Measurements from ENCODE around the gene NUTF2. TPM values are rescaled to one million over a fixed set of nuclear protein-coding genes. Genes with fewer than 3 reads are reported as not detected.

Gene NUTF2
- total RNA-seq, result 214 and 283 TPM in 2 replicates

GRCh38 chr16:67846320-67847063, at the start of gene NUTF2:
TSS of gene NUTF2 (plus strand) at chr16:67846933. CDS start at chr16:67865131, 18,198 bp downstream.
- DNase-seq (ENCODE audit: low read depth in 2 of 2), result peak; percentile 83 to 91

GRCh38 chr16:67800338-67800926, 46.3 kb upstream of the NUTF2 start:
- no peak for DNase-seq (ENCODE audit: low read depth in 2 of 2)

- DNase-seq (ENCODE audit: low read depth in 2 of 2), result no peak
Observed at GRCh38 chr16:67801241-67801640, 45.5 kb upstream of the NUTF2 start.

- no peak for DNase-seq (ENCODE audit: low read depth in 2 of 2)
Observed at GRCh38 chr16:67801883-67802282, 44.9 kb upstream of the NUTF2 start.

GRCh38 chr16:67803894-67804293, 42.8 kb upstream of the NUTF2 start:
- DNase-seq (ENCODE audit: low read depth in 2 of 2), result no peak

- DNase-seq (ENCODE audit: low read depth in 2 of 2), result peak in 1 of 2 donors; percentile 58
Observed at GRCh38 chr16:67804853-67805542, 41.7 kb upstream of the NUTF2 start.

- DNase-seq (ENCODE audit: low read depth in 2 of 2), result no peak
Observed at GRCh38 chr16:67805718-67806427, 40.9 kb upstream of the NUTF2 start.

- peak; percentile 99 for DNase-seq (ENCODE audit: low read depth in 2 of 2)
Observed at GRCh38 chr16:67806428-67807147, 40.1 kb upstream of the NUTF2 start, which contains the start of the genes RANBP10 and TSNAXIP1. TSS of gene RANBP10 (minus strand) at chr16:67806560. CDS start at chr16:67806536, 24 bp downstream. TSS of gene TSNAXIP1 (plus strand) at chr16:67806889. CDS start at chr16:67807150, 261 bp downstream.

- no peak for DNase-seq (ENCODE audit: low read depth in 2 of 2)
Observed at GRCh38 chr16:67807148-67807682, 39.5 kb upstream of the NUTF2 start.

- no peak for DNase-seq (ENCODE audit: low read depth in 2 of 2)
Observed at GRCh38 chr16:67811899-67812298, 34.8 kb upstream of the NUTF2 start.

GRCh38 chr16:67814567-67814966, 32.2 kb upstream of the NUTF2 start:
- no peak for DNase-seq (ENCODE audit: low read depth in 2 of 2)

GRCh38 chr16:67820608-67821259, 26.0 kb upstream of the NUTF2 start:
- no peak for DNase-seq (ENCODE audit: low read depth in 2 of 2)

- no peak for DNase-seq (ENCODE audit: low read depth in 2 of 2)
Observed at GRCh38 chr16:67822511-67822910, 24.2 kb upstream of the NUTF2 start.

- no peak for DNase-seq (ENCODE audit: low read depth in 2 of 2)
Observed at GRCh38 chr16:67825119-67825518, 21.6 kb upstream of the NUTF2 start.

- DNase-seq (ENCODE audit: low read depth in 2 of 2), result no peak
Observed at GRCh38 chr16:67825906-67826305, 20.8 kb upstream of the NUTF2 start.

GRCh38 chr16:67828651-67829050, 18.1 kb upstream of the NUTF2 start:
- DNase-seq (ENCODE audit: low read depth in 2 of 2), result no peak

GRCh38 chr16:67833030-67833414, 13.7 kb upstream of the NUTF2 start:
- DNase-seq (ENCODE audit: low read depth in 2 of 2), result peak in 1 of 2 donors; percentile 32

GRCh38 chr16:67833415-67834241, 13.1 kb upstream of the NUTF2 start:
- peak; percentile 80 to 90 for DNase-seq (ENCODE audit: low read depth in 2 of 2)

- DNase-seq (ENCODE audit: low read depth in 2 of 2), result no peak
Observed at GRCh38 chr16:67834242-67834614, 12.5 kb upstream of the NUTF2 start.

Data from dermis microvascular lymphatic vessel endothelial cell (primary cell).